Activated B cell treated with CpG ODN at 0.5 μM for 24 hours (primary cell): ENCODE measurements around the gene CNGA2. TPM values are rescaled to one million over a fixed set of nuclear protein-coding genes. Genes with fewer than 3 reads are reported as not detected.

Experiments
- ATAC-seq: fragments of 200-7000 bp; cut with Tn5 transposase; one replicate; pipeline ENCODE4 v1.10.0; 2021; ENCODE audit warnings: low read depth, mild to moderate bottlenecking, moderate library complexity
- CTCF ChIA-PET: fragments of 350-600 bp; sonication (Branson Sonifier 250); formaldehyde crosslinking; loops from one replicate; lab custom pipeline; 2021; ENCODE audit warnings: antibody characterized with exemption; lab: Charles Lee
- POLR2A ChIA-PET: fragments of 350-600 bp; sonication (Branson Sonifier 250); formaldehyde crosslinking; loops from one replicate; lab custom pipeline; 2021; ENCODE audit warnings: antibody characterized with exemption; lab: Charles Lee
- DNase-seq: peaks from one replicate; pipeline ENCODE4 v3.0.0; 2022
- H3K27ac Mint-ChIP-seq: one replicate; pipeline ENCODE4 v1.8.0; 2020; ENCODE audit warnings: mixed read lengths
- H3K27me3 Mint-ChIP-seq: one replicate; pipeline ENCODE4 v1.8.0; 2021; ENCODE audit warnings: mixed read lengths
- H3K36me3 Mint-ChIP-seq: one replicate; pipeline ENCODE4 v1.8.0; 2021; ENCODE audit warnings: low read depth, mixed read lengths
- H3K4me1 Mint-ChIP-seq: one replicate; pipeline ENCODE4 v1.8.0; 2021; ENCODE audit warnings: mixed read lengths
- H3K4me3 Mint-ChIP-seq: one replicate; pipeline ENCODE4 v1.8.0; 2020; ENCODE audit warnings: mild to moderate bottlenecking, mixed read lengths
- H3K9me3 Mint-ChIP-seq: one replicate; pipeline ENCODE4 v1.8.0; 2020; ENCODE audit warnings: mixed read lengths
- intact Hi-C: fragments of 100-400 bp; cut with micrococcal nuclease; formaldehyde crosslinking; loops from one replicate; pipeline ENCODE4 v1.15.1; 2024
- total RNA-seq: library from RNA; stranded (reverse); gene quantifications from 2 replicates; pipeline ENCODE4 v1.2.3, GENCODE V29; 2022
- TF ChIP-seq, protein P1 (sequence below): fragments of 200-600 bp; IDR thresholded peaks from one replicate; pipeline ENCODE4 v1.8.0; 2022; ENCODE audit warnings: antibody characterized with exemption, mild to moderate bottlenecking

Gene CNGA2
- total RNA-seq, 1 donor from 2014 or later: not detected

DNA sequence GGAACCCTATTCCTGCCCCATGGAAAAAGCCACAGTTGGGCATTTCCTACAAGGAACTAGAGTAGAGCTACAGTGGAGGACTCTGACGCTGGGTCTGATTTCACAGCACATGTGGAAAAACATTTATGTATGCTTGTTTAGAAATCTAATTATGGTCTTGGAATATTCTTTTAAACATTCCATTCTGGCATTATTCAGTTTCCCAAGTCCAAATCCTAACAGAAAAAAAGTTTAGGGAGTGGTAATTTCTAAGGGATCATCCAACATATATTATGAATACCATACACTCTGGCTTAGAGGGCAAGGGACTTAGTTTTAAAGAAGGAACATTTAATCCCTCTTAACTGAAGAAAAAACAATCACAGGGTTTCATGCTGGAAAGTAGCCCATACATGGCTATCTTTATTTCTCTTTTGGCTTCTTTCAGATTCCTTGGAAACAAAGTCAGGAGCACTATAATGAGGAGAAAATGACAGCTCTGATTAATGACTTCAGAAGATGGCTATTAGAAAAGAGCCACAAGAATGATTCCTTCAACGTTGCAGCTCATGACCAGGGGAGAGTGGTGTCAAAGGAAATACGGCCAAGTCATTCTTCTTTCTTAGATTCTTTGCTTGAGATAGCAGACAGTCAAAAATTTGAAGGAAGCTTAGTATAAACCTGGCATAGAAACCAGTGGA, 56.1 kb downstream of the CNGA2 start:
- CTCF ChIA-PET: no interaction called here
- Mint-ChIP-seq H3K27me3 (no peaks in the 10 kb centered on the region), H3K4me1 (no peaks in the 10 kb centered on the region), H3K27ac (no peak overlapping the region), H3K4me3 (no peak overlapping the region), H3K36me3 (no peaks in the 10 kb centered on the region), H3K9me3 (no peaks in the 10 kb centered on the region)
- TF ChIP-seq, protein P1, sequence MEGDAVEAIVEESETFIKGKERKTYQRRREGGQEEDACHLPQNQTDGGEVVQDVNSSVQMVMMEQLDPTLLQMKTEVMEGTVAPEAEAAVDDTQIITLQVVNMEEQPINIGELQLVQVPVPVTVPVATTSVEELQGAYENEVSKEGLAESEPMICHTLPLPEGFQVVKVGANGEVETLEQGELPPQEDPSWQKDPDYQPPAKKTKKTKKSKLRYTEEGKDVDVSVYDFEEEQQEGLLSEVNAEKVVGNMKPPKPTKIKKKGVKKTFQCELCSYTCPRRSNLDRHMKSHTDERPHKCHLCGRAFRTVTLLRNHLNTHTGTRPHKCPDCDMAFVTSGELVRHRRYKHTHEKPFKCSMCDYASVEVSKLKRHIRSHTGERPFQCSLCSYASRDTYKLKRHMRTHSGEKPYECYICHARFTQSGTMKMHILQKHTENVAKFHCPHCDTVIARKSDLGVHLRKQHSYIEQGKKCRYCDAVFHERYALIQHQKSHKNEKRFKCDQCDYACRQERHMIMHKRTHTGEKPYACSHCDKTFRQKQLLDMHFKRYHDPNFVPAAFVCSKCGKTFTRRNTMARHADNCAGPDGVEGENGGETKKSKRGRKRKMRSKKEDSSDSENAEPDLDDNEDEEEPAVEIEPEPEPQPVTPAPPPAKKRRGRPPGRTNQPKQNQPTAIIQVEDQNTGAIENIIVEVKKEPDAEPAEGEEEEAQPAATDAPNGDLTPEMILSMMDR: no peak
- ATAC-seq: no peak
- POLR2A ChIA-PET: no interaction called here
- no peak for DNase-seq
- intact Hi-C loops: no loop called here

DNA sequence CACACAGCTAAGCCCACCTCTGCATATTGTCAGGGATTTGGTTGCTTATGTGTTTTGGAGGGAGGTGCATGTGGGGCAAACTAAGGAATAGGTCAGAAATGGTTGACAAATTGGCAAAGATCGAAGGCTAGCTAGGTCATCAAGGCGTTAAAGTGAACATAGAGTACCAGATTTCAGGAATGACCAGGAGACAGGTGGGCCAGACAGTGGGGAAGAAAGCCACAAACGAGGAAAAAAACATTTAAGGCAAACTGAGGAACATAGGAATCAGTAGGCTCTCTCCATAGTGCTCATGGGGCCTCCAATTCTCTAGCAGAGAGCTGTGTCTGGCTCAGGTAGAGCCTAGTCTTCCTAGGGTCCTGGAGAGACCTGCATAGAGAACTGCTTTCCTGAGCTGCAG, 57.4 kb downstream of the CNGA2 start:
- no peaks in the 10 kb centered on the region for H3K4me1 Mint-ChIP-seq
- no peak overlapping the region for H3K4me3 Mint-ChIP-seq
- H3K27ac Mint-ChIP-seq: no peak overlapping the region
- TF ChIP-seq, protein P1: no peak
- no peaks in the 10 kb centered on the region for H3K9me3 Mint-ChIP-seq
- DNase-seq (no peak), ATAC-seq (no peak)
- no peaks in the 10 kb centered on the region for H3K36me3 Mint-ChIP-seq
- ChIA-PET CTCF (no interaction called here), POLR2A (no interaction called here)
- intact Hi-C loops: no loop called here
- H3K27me3 Mint-ChIP-seq: no peaks in the 10 kb centered on the region

DNA sequence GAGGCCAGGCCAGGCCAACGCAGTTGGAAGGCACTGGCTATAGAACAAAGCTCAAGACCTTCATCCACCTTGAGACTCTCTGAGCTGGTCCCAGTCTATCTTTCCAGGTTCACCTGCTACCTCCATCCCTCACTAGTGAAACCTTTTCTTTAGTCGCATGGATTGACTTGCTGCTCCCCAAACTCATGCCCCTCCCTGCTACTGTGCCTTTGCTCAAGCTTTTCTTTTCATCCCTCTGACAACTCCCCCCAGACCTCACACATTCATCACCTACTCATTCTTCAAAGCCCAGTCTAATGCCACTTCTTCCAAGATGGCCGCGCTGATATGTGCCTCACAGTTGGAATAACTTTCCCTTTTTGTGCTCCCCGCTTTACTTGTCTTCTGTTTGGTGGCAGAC, 58.0 kb downstream of the CNGA2 start:
- CTCF ChIA-PET: no interaction called here
- Mint-ChIP-seq H3K4me3 (no peak overlapping the region), H3K36me3 (no peaks in the 10 kb centered on the region), H3K4me1 (no peaks in the 10 kb centered on the region), H3K27ac (no peak overlapping the region), H3K9me3 (no peaks in the 10 kb centered on the region), H3K27me3 (no peaks in the 10 kb centered on the region)
- intact Hi-C loops: no loop called here
- TF ChIP-seq, protein P1: no peak
- DNase-seq: no peak
- no peak for ATAC-seq
- POLR2A ChIA-PET: no interaction called here

DNA sequence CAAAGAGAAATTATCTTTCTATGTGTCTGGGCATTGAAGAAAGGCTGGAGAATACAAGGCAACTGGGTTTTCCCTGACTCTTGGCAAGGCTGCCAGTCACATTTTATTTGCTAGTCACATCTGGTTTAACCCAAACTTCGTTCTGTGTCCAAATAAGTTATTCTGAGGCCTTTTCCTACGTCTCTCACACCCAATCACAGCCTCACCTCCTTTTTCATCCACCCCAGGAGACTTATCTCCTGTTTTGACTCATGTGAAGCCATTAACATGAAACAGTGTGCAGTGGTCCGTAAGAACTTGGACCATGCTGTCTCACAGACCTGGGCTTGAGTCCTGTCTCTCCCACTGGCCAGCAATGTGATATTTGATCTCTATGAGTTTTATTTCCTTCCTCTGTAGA, 59.3 kb downstream of the CNGA2 start:
- POLR2A ChIA-PET: no interaction called here
- Mint-ChIP-seq H3K27me3 (no peaks in the 10 kb centered on the region), H3K4me3 (no peak overlapping the region)

More for the DNA sequence above, 59.3 kb downstream of the CNGA2 start:
- CTCF ChIA-PET: no interaction called here
- intact Hi-C loops: no loop called here
- DNase-seq: no peak
- H3K36me3 Mint-ChIP-seq: no peaks in the 10 kb centered on the region
- TF ChIP-seq, protein P1: no peak
- no peaks in the 10 kb centered on the region for H3K4me1 Mint-ChIP-seq
- no peak for ATAC-seq
- no peak overlapping the region for H3K27ac Mint-ChIP-seq
- H3K9me3 Mint-ChIP-seq: no peaks in the 10 kb centered on the region

Other genes starting within 250 kb of the CNGA2 start
- not detected in 2 replicates for gene PASD1, start 171.1 kb upstream of the CNGA2 start, total RNA-seq
- not detected in 2 replicates for gene PRRG3, start 39.3 kb upstream of the CNGA2 start, total RNA-seq
- not detected in 2 replicates for gene FATE1, start 18.7 kb upstream of the CNGA2 start, total RNA-seq
- gene MAGEA4, start 178.1 kb downstream of the CNGA2 start, total RNA-seq: not detected in 2 replicates
- gene GABRE, start 239.9 kb downstream of the CNGA2 start, total RNA-seq: not detected in 2 replicates